HEK293 (cell line): Measurements from ENCODE around the gene WRAP53.

Source experiments
- ZBTB7A ChIP-seq: fragments of 450-650 bp; formaldehyde crosslinking; IDR thresholded peaks from 2 replicates; pipeline ENCODE4 v1.5.1; 2016; ENCODE audit warnings: low read depth, missing biosample characterization, missing genetic modification characterization
- ZNF629 ChIP-seq: fragments of 450-650 bp; formaldehyde crosslinking; IDR thresholded peaks from 2 replicates; pipeline ENCODE4 v1.5.1; 2017; ENCODE audit warnings: missing biosample characterization, missing genetic modification characterization
- ZNF658 ChIP-seq: fragments of 450-650 bp; formaldehyde crosslinking; IDR thresholded peaks from 2 replicates; pipeline ENCODE4; 2016; ENCODE audit warnings: missing biosample characterization, missing genetic modification characterization
- TF ChIP-seq, protein P1 (sequence below): fragments of 450-650 bp; formaldehyde crosslinking; IDR thresholded peaks from 2 replicates; pipeline ENCODE4 v1.5.1; 2016; ENCODE audit warnings: missing biosample characterization, missing genetic modification characterization

DNA sequence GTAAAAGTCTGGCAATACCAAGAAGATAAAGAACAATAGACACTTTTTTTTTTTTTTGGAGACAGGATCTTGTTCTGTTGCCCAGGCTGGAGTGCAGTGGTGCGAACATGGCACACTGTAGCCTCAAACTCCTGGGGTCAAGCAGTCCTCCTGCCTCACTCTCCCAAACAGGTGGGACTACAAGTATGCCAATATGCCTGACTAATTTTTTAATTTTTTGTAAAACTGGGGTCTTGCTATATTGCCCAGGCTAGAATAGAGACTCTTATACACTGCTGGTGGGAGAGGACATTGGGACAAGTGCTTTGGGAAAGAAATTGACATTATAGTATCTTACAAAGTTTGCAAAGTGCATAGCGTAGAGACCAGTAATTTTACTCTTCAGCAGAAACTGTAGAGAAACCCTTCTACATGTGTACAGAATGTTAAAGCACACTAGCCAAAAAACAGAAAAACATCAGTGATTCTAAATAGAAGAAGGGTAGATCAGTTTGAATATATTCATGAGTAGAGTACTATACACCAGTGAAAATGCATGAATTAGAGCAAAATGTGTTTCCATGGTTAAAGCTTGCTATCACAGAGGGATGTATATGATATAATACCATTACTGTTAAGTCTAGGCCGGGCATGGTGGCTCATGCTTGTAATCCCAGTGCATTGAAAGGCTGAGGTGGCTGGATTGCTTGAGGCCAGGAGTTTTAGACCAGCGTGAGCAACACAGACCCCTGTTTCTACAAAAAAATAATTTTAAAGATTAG, 9.7 kb downstream of the WRAP53 start:
- TF ChIP-seq, protein P1, sequence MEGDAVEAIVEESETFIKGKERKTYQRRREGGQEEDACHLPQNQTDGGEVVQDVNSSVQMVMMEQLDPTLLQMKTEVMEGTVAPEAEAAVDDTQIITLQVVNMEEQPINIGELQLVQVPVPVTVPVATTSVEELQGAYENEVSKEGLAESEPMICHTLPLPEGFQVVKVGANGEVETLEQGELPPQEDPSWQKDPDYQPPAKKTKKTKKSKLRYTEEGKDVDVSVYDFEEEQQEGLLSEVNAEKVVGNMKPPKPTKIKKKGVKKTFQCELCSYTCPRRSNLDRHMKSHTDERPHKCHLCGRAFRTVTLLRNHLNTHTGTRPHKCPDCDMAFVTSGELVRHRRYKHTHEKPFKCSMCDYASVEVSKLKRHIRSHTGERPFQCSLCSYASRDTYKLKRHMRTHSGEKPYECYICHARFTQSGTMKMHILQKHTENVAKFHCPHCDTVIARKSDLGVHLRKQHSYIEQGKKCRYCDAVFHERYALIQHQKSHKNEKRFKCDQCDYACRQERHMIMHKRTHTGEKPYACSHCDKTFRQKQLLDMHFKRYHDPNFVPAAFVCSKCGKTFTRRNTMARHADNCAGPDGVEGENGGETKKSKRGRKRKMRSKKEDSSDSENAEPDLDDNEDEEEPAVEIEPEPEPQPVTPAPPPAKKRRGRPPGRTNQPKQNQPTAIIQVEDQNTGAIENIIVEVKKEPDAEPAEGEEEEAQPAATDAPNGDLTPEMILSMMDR (tag by site-specific recombination): no peak
- TF ChIP-seq ZNF629 (no peak), ZBTB7A (tag by site-specific recombination) (no peak), ZNF658 (tag by site-specific recombination) (no peak)
